H9 (cell line): ENCODE data around the gene WNT3A. TPM values are rescaled to one million over a fixed set of nuclear protein-coding genes. Genes with fewer than 3 reads are reported as not detected.

Source experiments
- DNase-seq: peaks from one replicate; pipeline ENCODE4 v3.0.0-alpha.2; 2017
- H2AFZ ChIP-seq: one replicate; pipeline ENCODE4 v1.6.1; 2013; ENCODE audit warnings: mild to moderate bottlenecking, low read length, control low read depth, moderate library complexity
- H2AK5ac ChIP-seq: 2 replicates; pipeline ENCODE4 v1.6.1; 2013; ENCODE audit warnings: low read length, control low read depth, mixed read lengths; ENCODE audit not compliant: insufficient read length
- H2BK120ac ChIP-seq: one replicate; pipeline ENCODE4 v1.6.1; 2013; ENCODE audit warnings: low read depth, mild to moderate bottlenecking, low read length, control low read depth, inconsistent platforms; ENCODE audit not compliant: poor library complexity, severe bottlenecking
- H2BK12ac ChIP-seq: 2 replicates; pipeline ENCODE4 v1.6.1; 2013; ENCODE audit warnings: low read length, control low read depth, mixed read lengths, low read depth; ENCODE audit not compliant: insufficient read length
- H2BK15ac ChIP-seq: 2 replicates; pipeline ENCODE4 v1.6.1; 2013; ENCODE audit warnings: low read depth, low read length, control low read depth
- H2BK20ac ChIP-seq: one replicate; pipeline ENCODE4 v1.6.1; 2013; ENCODE audit warnings: low read depth, mild to moderate bottlenecking, low read length, control low read depth, inconsistent platforms; ENCODE audit not compliant: poor library complexity, severe bottlenecking
- H2BK5ac ChIP-seq: 2 replicates; pipeline ENCODE4 v1.6.1; 2013; ENCODE audit warnings: low read length, control low read depth, mixed read lengths; ENCODE audit not compliant: insufficient read length
- H3K14ac ChIP-seq: 2 replicates; pipeline ENCODE4 v1.6.1; 2013; ENCODE audit warnings: low read length, control low read depth; ENCODE audit not compliant: insufficient read depth
- H3K18ac ChIP-seq: 2 replicates; pipeline ENCODE4 v1.6.1; 2013; ENCODE audit warnings: low read depth, mild to moderate bottlenecking, mixed read lengths, low read length, control low read depth; ENCODE audit not compliant: insufficient read length
- H3K23ac ChIP-seq: 2 replicates; pipeline ENCODE4 v1.6.1; 2013; ENCODE audit warnings: low read length, control low read depth, mixed read lengths, low read depth; ENCODE audit not compliant: insufficient read length
- H3K23me2 ChIP-seq: 2 replicates; pipeline ENCODE4 v1.6.1; 2013; ENCODE audit warnings: low read depth, mild to moderate bottlenecking, mixed read lengths, low read length, control low read depth; ENCODE audit not compliant: insufficient read length, poor library complexity, severe bottlenecking
- H3K27ac ChIP-seq: 2 replicates; pipeline ENCODE4 v1.5.1; 2013; ENCODE audit warnings: low read length, control low read depth, mixed read lengths, low read depth; ENCODE audit not compliant: insufficient read length
- H3K27me3 ChIP-seq: 2 replicates; pipeline ENCODE4 v1.6.1; 2013; ENCODE audit warnings: low read length, control low read depth, inconsistent platforms; ENCODE audit not compliant: insufficient read depth
- H3K4ac ChIP-seq: 2 replicates; pipeline ENCODE4 v1.6.1; 2013; ENCODE audit warnings: low read depth, mild to moderate bottlenecking, control low read depth, inconsistent platforms, low read length, moderate library complexity
- H3K4me1 ChIP-seq: 2 replicates; pipeline ENCODE4 v1.6.1; 2013; ENCODE audit warnings: low read length, control low read depth, inconsistent platforms; ENCODE audit not compliant: insufficient read depth
- H3K4me2 ChIP-seq: 2 replicates; pipeline ENCODE4 v1.6.1; 2013; ENCODE audit warnings: low read length, control low read depth, mixed read lengths; ENCODE audit not compliant: insufficient read length, insufficient read depth
- H3K56ac ChIP-seq: 2 replicates; pipeline ENCODE4 v1.6.1; 2013; ENCODE audit warnings: low read depth, mild to moderate bottlenecking, mixed read lengths, low read length, control low read depth; ENCODE audit not compliant: insufficient read length
- H3K79me1 ChIP-seq: 2 replicates; pipeline ENCODE4 v1.6.1; 2013; ENCODE audit warnings: low read depth, mild to moderate bottlenecking, moderate library complexity, low read length, control low read depth, inconsistent platforms; ENCODE audit not compliant: insufficient read depth, poor library complexity, severe bottlenecking
- H3K79me2 ChIP-seq: 2 replicates; pipeline ENCODE4 v1.6.1; 2013; ENCODE audit warnings: low read length, control low read depth, inconsistent platforms; ENCODE audit not compliant: insufficient read depth
- H3K9ac ChIP-seq: 2 replicates; pipeline ENCODE4 v1.6.1; 2013; ENCODE audit warnings: low read length, control low read depth, mixed read lengths; ENCODE audit not compliant: insufficient read length; ENCODE audit errors: extremely low read depth
- H3K9me3 ChIP-seq: one replicate; pipeline ENCODE4 v1.6.1; 2013; ENCODE audit warnings: low read depth, low read length, inconsistent platforms; ENCODE audit not compliant: control insufficient read depth
- H3T11ph ChIP-seq: one replicate; pipeline ENCODE4 v1.6.1; 2013; ENCODE audit warnings: mild to moderate bottlenecking, low read length, control low read depth, inconsistent platforms
- H4K20me1 ChIP-seq: one replicate; pipeline ENCODE4 v1.6.1; 2013; ENCODE audit not compliant: control insufficient read depth, insufficient read length, insufficient read depth
- H4K5ac ChIP-seq: 2 replicates; pipeline ENCODE4 v1.6.1; 2013; ENCODE audit warnings: low read depth, mild to moderate bottlenecking, mixed read lengths, low read length, control low read depth; ENCODE audit not compliant: insufficient read length
- H4K8ac ChIP-seq: replicated peaks from 2 replicates; pipeline ENCODE4 v1.6.1; 2013; ENCODE audit warnings: low read length, control low read depth, mixed read lengths, low read depth; ENCODE audit not compliant: insufficient read length
- H4K91ac ChIP-seq: 2 replicates; pipeline ENCODE4 v1.6.1; 2013; ENCODE audit warnings: low read depth, mild to moderate bottlenecking, moderate library complexity, mixed read lengths, low read length, control low read depth; ENCODE audit not compliant: insufficient read length
- H3K27ac Mint-ChIP-seq, 3 experiments: 2 replicates in 2 of 3; 3 replicates in 1 of 3; pipeline ENCODE4 v1.8.0; 2020 to 2021; ENCODE audit warnings: mixed read lengths in 3 of 3, mild to moderate bottlenecking in 1 of 3, moderate library complexity in 1 of 3
- H3K27me3 Mint-ChIP-seq: 2 replicates; pipeline ENCODE4 v1.8.0; 2021; ENCODE audit warnings: low read depth, mild to moderate bottlenecking, moderate library complexity, mixed read lengths
- H3K36me3 Mint-ChIP-seq, 3 experiments: 2 replicates in 2 of 3; 3 replicates in 1 of 3; pipeline ENCODE4 v1.8.0; 2020 to 2021; ENCODE audit warnings: low read depth in 3 of 3, mixed read lengths in 3 of 3; ENCODE audit not compliant: insufficient read depth in 1 of 3
- H3K4me1 Mint-ChIP-seq, 2 experiments: 2 replicates each; pipeline ENCODE4 v1.8.0; 2020; ENCODE audit warnings: mixed read lengths in 2 of 2
- H3K4me3 Mint-ChIP-seq, 2 experiments: 2 replicates in 1 of 2; 3 replicates in 1 of 2; pipeline ENCODE4 v1.8.0; 2020 to 2021; ENCODE audit warnings: mild to moderate bottlenecking in 2 of 2, mixed read lengths in 2 of 2, moderate library complexity in 1 of 2
- H3K9me3 Mint-ChIP-seq, 2 experiments: 2 replicates in 1 of 2; 3 replicates in 1 of 2; pipeline ENCODE4 v1.8.0; 2020; ENCODE audit warnings: mild to moderate bottlenecking in 2 of 2, mixed read lengths in 2 of 2, moderate library complexity in 1 of 2
- CTCF ChIP-seq: fragments of 200-600 bp; sonication (generic); conservative IDR thresholded peaks from 3 replicates; pipeline ENCODE4 v1.8.0; 2021; ENCODE audit warnings: antibody characterized with exemption, mild to moderate bottlenecking
- WGBS: extraction: QIAGEN DNeasy Blood & Tissue Kit; methylation state at CpG from one replicate; pipeline ENCODE4 v1.1.7; 2013; ENCODE audit warnings: missing lambda C conversion rate, low lambda C conversion rate, mixed read lengths; ENCODE audit not compliant: insufficient read length; ENCODE audit errors: extremely low coverage; 5-methylcytosine and 5-hydroxymethylcytosine counted together
- total RNA-seq: library from RNA; stranded (reverse); gene quantifications from 2 replicates; pipeline ENCODE4 v1.2.1, GENCODE V29; 2021

Gene WNT3A
- total RNA-seq, 1 experiment from 2014 or later: 0.17 TPM

DNA sequence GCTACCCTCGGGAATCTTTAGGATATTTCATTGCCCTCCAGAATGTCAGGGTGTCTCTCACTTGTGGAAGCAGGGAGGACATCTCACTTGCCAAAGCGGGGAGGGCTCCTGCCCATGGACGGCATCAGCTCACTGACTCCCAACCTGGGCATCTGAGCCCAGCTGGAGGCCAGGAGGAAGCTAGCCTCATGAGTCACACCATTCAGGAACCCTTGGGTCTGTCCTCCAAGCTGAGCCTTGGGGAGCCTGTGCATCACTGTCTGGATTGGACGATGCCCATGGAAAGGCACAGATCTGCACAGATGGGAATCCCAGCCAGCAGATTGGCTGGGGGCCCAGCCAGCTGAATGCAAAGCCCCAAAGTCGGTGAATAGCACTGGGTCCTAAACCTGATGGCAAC lies 25.2 kb downstream of the WNT3A start:
- H2BK120ac ChIP-seq: no peak overlapping the region
- peaks cover 4 to 5% of the 10 kb centered on the region in 2 experiments; a peak in 4 of 5 replicates for H3K9me3 Mint-ChIP-seq
- H3K4me2 ChIP-seq: no peak overlapping the region
- peaks cover 0 to 14% of the 10 kb centered on the region in 2 experiments; a peak in 3 of 4 replicates for H3K4me1 Mint-ChIP-seq
- no peak overlapping the region for H3K9ac ChIP-seq
- no peak overlapping the region for H3K56ac ChIP-seq
- no peak overlapping the region for H4K5ac ChIP-seq
- no peaks in the 10 kb centered on the region; the same call in 1 of the 2 replicates for H3K27me3 ChIP-seq
- H2BK5ac ChIP-seq: no peak overlapping the region
- no peak overlapping the region for H2BK15ac ChIP-seq
- no peak overlapping the region for H3K18ac ChIP-seq
- no peak overlapping the region for H2BK12ac ChIP-seq
- H3K27ac Mint-ChIP-seq: no peak overlapping the region
- no peaks in the 10 kb centered on the region for H3K23me2 ChIP-seq
- no CpG with 5 or more reads among the region's 5 CpGs for WGBS
- no peaks in the 10 kb centered on the region; a peak in 1 of 7 replicates for H3K36me3 Mint-ChIP-seq
- no peak overlapping the region for H3K4me3 Mint-ChIP-seq
- no peak for TF ChIP-seq CTCF
- no peaks in the 10 kb centered on the region for H3K9me3 ChIP-seq
- H3K4me1 ChIP-seq: no peaks in the 10 kb centered on the region
- DNase-seq: peak; percentile 6
- no peaks in the 10 kb centered on the region for H3K79me1 ChIP-seq
- no peaks in the 10 kb centered on the region for H4K20me1 ChIP-seq
- no peak overlapping the region for H2AK5ac ChIP-seq
- H3T11ph ChIP-seq: no peak overlapping the region
- H3K79me2 ChIP-seq: no peaks in the 10 kb centered on the region
- no peak overlapping the region for H3K14ac ChIP-seq
- H4K91ac ChIP-seq: no peak overlapping the region
- no peak overlapping the region for H3K4ac ChIP-seq
- H3K27ac ChIP-seq: no peak overlapping the region
- H2AFZ ChIP-seq: no peak overlapping the region
- no peak overlapping the region for H4K8ac ChIP-seq
- no peak overlapping the region for H3K23ac ChIP-seq
- H2BK20ac ChIP-seq: no peak overlapping the region
- peaks cover 93% of the 10 kb centered on the region for H3K27me3 Mint-ChIP-seq
